Gastrocnemius medialis (tissue), 4 donors: Measurements from ENCODE around the gene RGS17. TPM values are rescaled to one million over a fixed set of nuclear protein-coding genes. Genes with fewer than 3 reads are reported as not detected.

ENCODE experiments used
- ATAC-seq, 2 donors: fragments of 150-250 bp; one replicate each; pipeline ENCODE4 v1.9.1; 2016
- DNase-seq, 2 donors: peaks; one replicate each; pipeline ENCODE4 v3.0.0-alpha.2; 2019
- H3K27ac ChIP-seq, 4 donors: fragments of 200-600 bp; sonication (generic); 1 replicate in 1 of 4; 2 replicates in 3 of 4; pipeline ENCODE4 v1.5.1; 2016 to 2018; ENCODE audit warnings: mild to moderate bottlenecking in 2 of 4, moderate library complexity in 1 of 4
- H3K27me3 ChIP-seq, 3 donors: fragments of 200-600 bp; sonication (generic) in 2 of 3; 1 replicate in 1 of 3; 2 replicates in 2 of 3; pipeline versions ENCODE4 v1.5.1 to v1.6.0; 2016 to 2019; ENCODE audit warnings: mild to moderate bottlenecking in 1 of 3, moderate library complexity in 1 of 3
- H3K36me3 ChIP-seq, 2 donors: fragments of 200-600 bp; sonication (generic) in 1 of 2; one replicate each; pipeline ENCODE4 v1.5.1; 2017 to 2018
- H3K4me1 ChIP-seq, 2 donors: fragments of 200-600 bp; sonication (generic) in 1 of 2; one replicate each; pipeline ENCODE4 v1.5.1; 2016 to 2017; ENCODE audit warnings: mild to moderate bottlenecking in 2 of 2
- H3K4me3 ChIP-seq, 4 donors: fragments of 200-600 bp; sonication (generic) in 3 of 4; 1 replicate in 1 of 4; 2 replicates in 3 of 4; pipeline ENCODE4 v1.5.1; 2016 to 2019; ENCODE audit warnings: mild to moderate bottlenecking in 2 of 4
- H3K9me3 ChIP-seq, 3 donors: fragments of 200-600 bp; sonication (generic) in 2 of 3; 1 replicate in 1 of 3; 2 replicates in 2 of 3; pipeline ENCODE4 v1.5.1; 2016 to 2019
- POLR2A ChIP-seq, 2 donors: fragments of 450-650 bp; IDR thresholded peaks; one replicate each; pipeline ENCODE4 v1.6.1; 2017; ENCODE audit warnings: antibody characterized with exemption in 2 of 2, mild to moderate bottlenecking in 2 of 2, moderate library complexity in 2 of 2
- in situ Hi-C, 4 donors: fragments of 200-750 bp; cut with MboI; loops; one replicate each; pipeline versions ENCODE4 v1.15.0 to v1.8.0; 2017; ENCODE audit warnings: low sequenced_read_pairs in 4 of 4
- intact Hi-C: fragments of 100-400 bp; cut with DNase I; formaldehyde crosslinking; loops from one replicate; pipeline ENCODE4 v1.15.1; 2023; ENCODE audit warnings: low total_unique reads
- total RNA-seq, 4 donors: library from RNA; depleted of rRNA; stranded (reverse); fragments of >200 nt; gene quantifications; one replicate each; pipeline versions ENCODE4 v1.1.0 to v1.2.3, GENCODE V29; 2016
- TF ChIP-seq, protein P1 (sequence below), 5 experiments: fragments of 450-650 bp in 3 of 5; fragments of 200-600 bp in 2 of 5; sonication (generic) in 2 of 5; IDR thresholded peaks in 4 of 5; conservative IDR thresholded peaks in 1 of 5; 1 replicate in 4 of 5; 2 replicates in 1 of 5; pipeline ENCODE4 v1.5.1; 2016 to 2019; ENCODE audit warnings: antibody characterized with exemption in 5 of 5, mild to moderate bottlenecking in 3 of 5, moderate library complexity in 3 of 5

The RGS17 gene
- total RNA-seq, 4 donors from 2014 or later: 0.11 TPM; not detected in 3

- Histone ChIP-seq H3K36me3 (no peaks in the 10 kb centered on the region), H3K4me3 (no peak overlapping the region), H3K4me1 (no peaks in the 10 kb centered on the region), H3K9me3 (no peaks in the 10 kb centered on the region), H3K27ac (no peak overlapping the region), H3K27me3 (no peaks in the 10 kb centered on the region)
- TF ChIP-seq, protein P1, sequence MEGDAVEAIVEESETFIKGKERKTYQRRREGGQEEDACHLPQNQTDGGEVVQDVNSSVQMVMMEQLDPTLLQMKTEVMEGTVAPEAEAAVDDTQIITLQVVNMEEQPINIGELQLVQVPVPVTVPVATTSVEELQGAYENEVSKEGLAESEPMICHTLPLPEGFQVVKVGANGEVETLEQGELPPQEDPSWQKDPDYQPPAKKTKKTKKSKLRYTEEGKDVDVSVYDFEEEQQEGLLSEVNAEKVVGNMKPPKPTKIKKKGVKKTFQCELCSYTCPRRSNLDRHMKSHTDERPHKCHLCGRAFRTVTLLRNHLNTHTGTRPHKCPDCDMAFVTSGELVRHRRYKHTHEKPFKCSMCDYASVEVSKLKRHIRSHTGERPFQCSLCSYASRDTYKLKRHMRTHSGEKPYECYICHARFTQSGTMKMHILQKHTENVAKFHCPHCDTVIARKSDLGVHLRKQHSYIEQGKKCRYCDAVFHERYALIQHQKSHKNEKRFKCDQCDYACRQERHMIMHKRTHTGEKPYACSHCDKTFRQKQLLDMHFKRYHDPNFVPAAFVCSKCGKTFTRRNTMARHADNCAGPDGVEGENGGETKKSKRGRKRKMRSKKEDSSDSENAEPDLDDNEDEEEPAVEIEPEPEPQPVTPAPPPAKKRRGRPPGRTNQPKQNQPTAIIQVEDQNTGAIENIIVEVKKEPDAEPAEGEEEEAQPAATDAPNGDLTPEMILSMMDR (IDR thresholded peaks at IDR 0.05 in 4 of 5, conservative IDR thresholded peaks at IDR 0.05 in 1 of 5): no peak
- TF ChIP-seq POLR2A (IDR thresholded peaks at IDR 0.05): no peak
- intact Hi-C loops: no loop called here
- DNase-seq (no peak), ATAC-seq (no peak)
- in situ Hi-C loops: no loop called here
Observed at GRCh38 chr6:153013438-153013837, 117.6 kb downstream of the RGS17 start.

GRCh38 chr6:153012856-153013255 lies 118.2 kb downstream of the RGS17 start:
- Histone ChIP-seq H3K36me3 (no peaks in the 10 kb centered on the region), H3K9me3 (no peaks in the 10 kb centered on the region), H3K4me1 (no peaks in the 10 kb centered on the region), H3K4me3 (no peak overlapping the region), H3K27ac (no peak overlapping the region), H3K27me3 (no peaks in the 10 kb centered on the region)
- TF ChIP-seq, protein P1 (IDR thresholded peaks at IDR 0.05 in 4 of 5, conservative IDR thresholded peaks at IDR 0.05 in 1 of 5): no peak
- no peak for TF ChIP-seq POLR2A (IDR thresholded peaks at IDR 0.05)
- DNase-seq: no peak
- intact Hi-C loops (no loop called here), in situ Hi-C loops (no loop called here)
- no peak for ATAC-seq

- H3K4me1 ChIP-seq: peaks cover 32 to 37% of the 10 kb centered on the region in 2 donors
- peak in 1 of 2 donors; percentile 1 for ATAC-seq
- H3K27ac ChIP-seq: peak overlapping the region; percentile 81 to 93 (median 88)
- H3K36me3 ChIP-seq: no peaks in the 10 kb centered on the region
- no peak for DNase-seq
- H3K4me3 ChIP-seq: peak overlapping the region; percentile 74 to 89 (median 84)
- TF ChIP-seq, protein P1 (IDR thresholded peaks at IDR 0.05 in 4 of 5, conservative IDR thresholded peaks at IDR 0.05 in 1 of 5): no peak
- no peak for TF ChIP-seq POLR2A (IDR thresholded peaks at IDR 0.05)
- intact Hi-C loops (loop anchor here (1.0 to 2.0 kb wide), 2 partner anchors 21 kb away; partner anchors contain the start of gene FBXO5), in situ Hi-C loops (no loop called here)
- H3K27me3 ChIP-seq: no peaks in the 10 kb centered on the region
- H3K9me3 ChIP-seq: no peaks in the 10 kb centered on the region
Observed at GRCh38 chr6:153003366-153003690, 127.8 kb downstream of the RGS17 start.

- Histone ChIP-seq H3K27me3 (no peaks in the 10 kb centered on the region), H3K36me3 (no peaks in the 10 kb centered on the region), H3K4me1 (peaks cover 32 to 37% of the 10 kb centered on the region in 2 donors), H3K4me3 (peak within 1 kb of the TSS; percentile 74 to 89 (median 84)), H3K27ac (peak within 1 kb of the TSS; percentile 81 to 93 (median 88)), H3K9me3 (no peaks in the 10 kb centered on the region)
- peak; percentile 87 to 88 for DNase-seq
- in situ Hi-C loops (no loop called here), intact Hi-C loops (loop anchor here (1.0 to 2.0 kb wide), 2 partner anchors 20 to 22 kb away; partner anchors contain the start of gene FBXO5)
- ATAC-seq: peak; percentile 98 to 99
- TF ChIP-seq POLR2A (IDR thresholded peaks at IDR 0.05): peak; percentile 75 to 86
- TF ChIP-seq, protein P1 (IDR thresholded peaks at IDR 0.05 in 4 of 5, conservative IDR thresholded peaks at IDR 0.05 in 1 of 5): peak in 2 of 5 experiments; percentile 1 to 22
Observed at GRCh38 chr6:153002613-153003365, 128.3 kb downstream of the RGS17 start, which contains the start of gene MTRF1L. TSS of gene MTRF1L (minus strand) at chr6:153002709. CDS start at chr6:153002685, 24 bp downstream.
